ENCODE results near the gene INTS1.
A peak's percentile ranks its signal among the peaks of the same experiment; 100 is the strongest.

INTS1 gene

DNA sequence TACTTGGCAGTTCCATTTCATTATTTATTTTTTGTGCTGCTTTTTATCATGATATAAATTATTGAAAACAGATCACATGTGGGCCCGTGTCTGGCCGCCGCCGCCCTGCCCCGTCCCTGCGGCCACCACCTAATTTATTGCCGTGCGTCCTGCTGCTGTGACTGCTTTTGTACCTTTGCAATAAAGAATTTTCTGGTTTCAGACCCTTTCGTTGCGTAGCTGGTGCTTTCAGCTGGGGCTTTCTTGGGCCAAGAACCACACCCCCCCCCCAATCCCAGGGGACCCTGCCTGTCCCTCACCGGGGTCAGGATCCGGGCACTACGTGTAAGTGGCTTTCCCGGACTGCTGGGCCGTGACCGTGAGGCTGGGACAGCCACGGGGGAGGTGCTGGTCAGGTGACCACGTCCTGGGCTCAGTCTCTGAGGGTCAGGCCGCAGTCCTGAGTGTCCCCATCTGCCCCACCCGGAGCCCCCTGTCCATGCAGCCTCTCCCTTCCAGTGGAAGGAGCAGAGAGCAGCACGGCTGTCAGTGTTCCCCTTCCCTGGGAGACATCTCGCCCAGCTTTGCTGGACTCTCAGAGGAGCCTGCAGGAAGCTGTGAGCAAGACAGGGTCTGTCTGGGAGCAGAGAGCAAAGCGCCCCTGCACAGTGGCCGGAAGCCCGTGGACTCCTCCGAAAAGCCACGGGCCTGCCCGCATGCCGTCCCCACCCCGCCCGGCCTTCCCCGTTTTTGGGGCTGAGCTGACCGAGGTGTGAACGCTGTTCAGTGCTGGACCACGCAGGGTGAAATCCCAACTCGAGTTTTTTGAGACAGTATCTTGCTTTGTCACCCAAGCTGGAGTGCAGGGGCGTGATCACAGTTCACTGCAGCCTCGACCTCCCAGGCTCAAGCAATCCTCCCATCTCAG, 38.9 kb upstream of the INTS1 start:
- DNase-seq: no peak

DNA sequence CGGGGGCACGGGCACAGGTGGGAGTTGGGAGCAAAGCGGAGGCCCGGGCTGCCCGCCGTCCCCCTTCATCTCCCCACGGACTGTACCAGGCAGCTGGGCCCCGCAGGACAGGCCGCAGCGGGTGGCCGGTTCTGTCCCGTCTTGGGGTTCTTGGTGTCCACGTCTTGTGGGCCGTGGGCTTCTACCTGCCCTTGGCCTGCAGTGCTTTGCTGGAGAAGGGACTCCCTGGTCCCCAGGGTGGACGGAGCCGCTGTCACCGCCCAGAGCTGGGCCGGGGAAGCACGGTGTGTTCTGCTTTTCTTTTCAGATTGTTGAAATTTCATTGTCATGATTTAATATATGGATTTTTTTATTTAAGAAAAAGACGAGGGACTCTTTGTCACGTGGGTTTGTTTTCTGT, 38.1 kb upstream of the INTS1 start:
- no peak for DNase-seq

DNA sequence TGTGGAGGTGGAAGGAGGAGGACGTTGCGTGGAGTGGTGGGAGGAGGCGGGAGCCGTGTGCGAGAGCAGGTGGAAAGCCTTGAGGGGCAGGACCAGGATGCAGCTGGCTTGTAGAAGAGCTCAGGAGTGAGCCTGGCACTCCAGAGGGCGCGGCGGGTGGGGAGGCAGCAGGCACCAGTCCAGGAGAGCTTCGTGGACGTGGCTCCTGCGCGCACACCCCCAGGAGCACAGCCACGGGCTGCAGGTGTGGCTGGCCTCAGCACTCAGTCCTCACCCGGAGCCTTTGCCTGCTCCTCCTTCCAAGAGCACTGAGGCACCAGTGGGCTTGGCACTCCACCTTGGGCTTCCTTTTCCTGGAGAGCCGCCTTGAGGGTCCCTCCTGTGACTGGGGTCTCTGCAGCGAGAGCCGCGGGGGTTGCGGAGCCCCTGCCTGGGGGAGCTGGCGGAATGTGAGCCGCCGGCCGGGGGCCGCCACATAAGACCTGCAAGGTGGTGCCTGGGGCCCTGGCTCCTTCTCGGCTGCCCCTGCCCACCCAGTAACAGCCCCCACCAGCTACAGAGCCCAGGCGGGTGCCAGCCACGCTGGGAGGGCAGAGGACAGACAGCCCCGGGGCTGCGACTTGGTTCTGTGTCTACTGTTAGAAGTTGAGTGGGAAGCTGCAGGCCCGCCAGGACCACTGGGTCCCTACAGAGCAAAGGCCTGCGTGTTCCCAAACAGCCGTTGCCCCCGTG, 37.4 kb upstream of the INTS1 start:
- DNase-seq: no peak

DNA sequence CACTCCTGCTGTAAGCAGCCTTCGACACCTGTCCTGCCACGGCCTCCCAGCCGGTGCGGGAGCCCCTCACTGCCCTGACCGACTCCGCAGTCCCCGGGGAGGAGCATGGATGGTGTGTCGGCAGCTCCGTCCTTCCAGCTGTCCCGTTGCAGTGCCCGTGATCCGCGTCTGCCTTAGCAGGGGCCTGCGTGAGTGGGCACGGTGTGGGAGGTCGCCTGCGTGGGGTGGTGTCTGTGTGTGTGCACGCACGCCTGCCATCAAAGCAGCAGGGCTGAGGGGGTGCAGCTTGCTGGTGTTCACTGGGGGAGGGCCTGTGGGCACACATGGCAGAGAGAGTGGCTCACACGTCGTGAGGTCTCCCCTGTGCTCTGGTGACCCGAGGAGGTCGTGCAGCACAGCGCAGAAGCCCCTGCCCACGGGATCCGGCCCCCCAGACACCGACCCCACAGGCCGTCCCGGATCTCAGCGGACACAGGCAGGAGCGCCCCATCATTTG, 36.6 kb upstream of the INTS1 start:
- no peak for DNase-seq

DNA sequence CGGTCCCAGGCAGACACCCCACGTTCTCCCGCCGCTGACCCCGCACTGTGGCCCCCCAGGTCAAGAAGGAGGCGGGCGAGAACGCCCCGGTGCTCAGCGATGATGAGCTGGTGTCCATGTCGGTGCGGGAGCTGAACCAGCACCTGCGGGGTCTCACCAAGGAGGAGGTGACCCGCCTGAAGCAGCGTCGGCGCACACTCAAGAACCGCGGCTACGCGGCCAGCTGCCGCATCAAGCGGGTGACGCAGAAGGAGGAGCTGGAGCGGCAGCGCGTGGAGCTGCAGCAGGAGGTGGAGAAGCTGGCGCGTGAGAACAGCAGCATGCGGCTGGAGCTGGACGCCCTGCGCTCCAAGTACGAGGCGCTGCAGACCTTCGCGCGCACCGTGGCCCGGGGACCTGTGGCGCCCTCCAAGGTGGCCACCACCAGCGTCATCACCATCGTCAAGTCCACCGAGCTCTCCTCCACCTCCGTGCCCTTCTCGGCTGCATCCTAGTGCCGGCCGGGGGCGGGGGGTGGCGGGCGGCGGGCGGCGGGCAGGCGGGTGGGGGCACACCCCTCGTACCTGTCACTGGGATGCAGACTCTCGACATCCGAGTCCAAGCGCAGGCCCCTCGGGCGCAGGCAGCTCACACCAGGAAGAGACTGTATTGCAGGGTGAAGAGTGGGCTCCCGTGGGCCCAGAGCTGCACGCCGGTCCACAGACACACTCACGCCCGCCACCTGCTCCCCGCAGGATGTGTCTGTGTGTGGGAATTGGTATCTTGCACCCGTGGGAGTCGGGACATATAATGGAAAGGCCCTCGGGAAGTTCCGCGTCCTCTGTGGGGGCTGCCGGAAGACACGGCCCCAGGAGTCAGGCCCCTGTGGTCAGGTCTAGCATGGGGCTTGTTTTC, 35.9 kb upstream of the INTS1 start:
- DNase-seq: no peak

DNA sequence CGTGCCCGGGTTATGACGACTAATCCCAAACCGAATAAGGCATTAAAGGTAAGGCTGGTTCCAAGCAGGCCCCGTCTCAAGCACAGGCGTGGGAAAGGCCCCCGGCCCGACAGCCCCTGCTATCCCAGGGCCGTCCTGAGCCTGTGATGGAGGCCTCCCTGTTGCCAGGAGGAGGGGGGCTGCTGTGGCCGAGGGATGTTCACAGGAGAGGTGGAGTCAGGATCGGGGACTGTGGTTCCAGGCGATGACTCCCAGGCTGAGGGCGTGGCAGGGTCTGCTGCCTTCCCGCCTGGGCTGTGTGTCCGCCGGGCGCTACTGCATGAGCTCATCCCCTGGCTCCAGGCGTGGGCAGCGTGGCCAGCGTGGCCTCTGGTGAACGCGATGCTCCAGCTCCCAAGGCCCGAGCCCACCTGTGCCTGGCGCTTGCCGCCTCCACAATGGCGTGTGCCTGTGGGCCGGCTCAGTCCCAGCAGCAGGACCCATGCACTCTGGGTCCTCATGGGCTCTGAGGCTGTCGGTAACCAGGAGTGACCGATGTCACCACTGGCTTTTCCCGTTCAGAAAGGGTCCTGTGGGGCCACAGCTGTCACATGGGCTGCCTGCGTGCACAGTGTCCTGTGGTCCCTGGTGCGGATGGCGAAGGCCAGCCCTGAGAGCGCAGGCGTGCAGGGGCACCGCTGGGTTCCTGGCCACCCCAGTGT, 35.1 kb upstream of the INTS1 start:
- DNase-seq: no peak

DNA sequence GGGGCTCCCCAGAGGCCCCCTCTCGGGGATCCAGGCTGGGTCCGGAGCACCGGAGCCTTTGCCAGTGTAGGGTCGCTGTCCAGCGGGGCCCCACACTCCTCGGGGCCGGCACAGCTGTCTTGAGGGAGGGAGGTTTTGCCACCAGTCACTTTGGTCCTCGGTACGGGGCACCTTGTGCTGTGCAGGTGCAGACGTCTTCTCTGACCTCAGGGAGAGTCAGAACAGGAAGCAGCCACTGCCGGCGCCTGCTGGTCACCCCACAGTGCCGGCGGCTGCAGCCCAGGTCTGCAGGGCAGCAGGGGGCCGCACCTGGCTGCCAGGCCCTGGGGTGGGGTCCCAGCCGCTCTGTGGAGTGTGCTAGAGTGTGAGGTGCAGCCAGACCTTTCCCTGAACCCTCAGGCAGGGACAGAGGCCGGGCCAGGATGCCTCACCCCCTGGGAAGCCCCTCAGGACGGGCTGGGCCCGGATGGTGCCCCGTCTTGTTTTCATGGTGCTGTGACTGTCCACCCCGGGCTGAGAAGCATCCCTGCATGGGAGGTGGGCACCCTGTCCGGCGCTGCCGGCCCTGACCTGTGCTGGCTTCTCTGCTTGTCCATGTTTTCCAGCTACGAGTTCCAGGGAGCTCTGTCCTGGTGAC, 34.5 kb upstream of the INTS1 start:
- DNase-seq: no peak

DNA sequence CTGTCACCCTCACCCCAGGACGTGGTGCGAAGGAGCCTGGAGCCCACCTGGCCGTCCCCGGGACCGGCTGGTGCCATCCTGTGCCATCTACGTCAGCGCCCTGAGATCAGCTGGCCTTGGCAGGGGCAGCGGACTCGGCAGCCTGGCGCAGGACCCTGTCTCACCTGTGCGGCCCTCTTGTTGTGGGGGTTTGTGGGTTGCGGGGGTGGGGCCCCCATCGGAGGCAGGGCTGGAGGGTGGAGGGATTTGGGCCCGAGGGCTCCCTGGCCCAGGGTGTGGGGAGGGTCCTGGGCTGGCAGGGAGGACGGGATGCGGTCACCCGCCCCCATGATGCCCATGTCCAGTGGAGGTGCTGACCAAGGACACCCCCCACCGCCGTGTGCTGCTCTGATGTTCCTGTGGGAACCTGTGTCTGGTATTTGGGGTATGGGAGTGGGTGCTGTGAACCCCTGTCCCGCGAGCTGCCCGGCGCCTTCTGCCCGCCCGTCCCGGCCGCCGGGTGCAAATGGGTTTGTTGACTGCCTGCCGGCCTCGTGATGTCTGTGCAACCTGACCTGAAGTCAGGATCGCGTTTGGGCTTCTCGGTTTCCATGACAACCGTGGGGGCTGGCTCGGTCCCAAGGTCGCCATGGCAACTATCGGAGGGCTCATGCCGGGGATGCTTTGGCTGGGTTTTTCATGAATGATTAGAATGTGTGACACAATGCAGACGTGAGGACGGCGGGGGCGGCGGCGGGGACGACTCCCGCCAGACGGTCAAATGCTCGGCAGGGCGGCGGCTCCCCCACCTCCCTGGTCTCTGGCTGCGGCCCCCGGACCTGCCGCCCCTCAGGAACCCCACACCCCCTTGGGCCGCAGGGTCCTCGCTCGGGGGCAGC, 33.6 kb upstream of the INTS1 start:
- no peak for DNase-seq

DNA sequence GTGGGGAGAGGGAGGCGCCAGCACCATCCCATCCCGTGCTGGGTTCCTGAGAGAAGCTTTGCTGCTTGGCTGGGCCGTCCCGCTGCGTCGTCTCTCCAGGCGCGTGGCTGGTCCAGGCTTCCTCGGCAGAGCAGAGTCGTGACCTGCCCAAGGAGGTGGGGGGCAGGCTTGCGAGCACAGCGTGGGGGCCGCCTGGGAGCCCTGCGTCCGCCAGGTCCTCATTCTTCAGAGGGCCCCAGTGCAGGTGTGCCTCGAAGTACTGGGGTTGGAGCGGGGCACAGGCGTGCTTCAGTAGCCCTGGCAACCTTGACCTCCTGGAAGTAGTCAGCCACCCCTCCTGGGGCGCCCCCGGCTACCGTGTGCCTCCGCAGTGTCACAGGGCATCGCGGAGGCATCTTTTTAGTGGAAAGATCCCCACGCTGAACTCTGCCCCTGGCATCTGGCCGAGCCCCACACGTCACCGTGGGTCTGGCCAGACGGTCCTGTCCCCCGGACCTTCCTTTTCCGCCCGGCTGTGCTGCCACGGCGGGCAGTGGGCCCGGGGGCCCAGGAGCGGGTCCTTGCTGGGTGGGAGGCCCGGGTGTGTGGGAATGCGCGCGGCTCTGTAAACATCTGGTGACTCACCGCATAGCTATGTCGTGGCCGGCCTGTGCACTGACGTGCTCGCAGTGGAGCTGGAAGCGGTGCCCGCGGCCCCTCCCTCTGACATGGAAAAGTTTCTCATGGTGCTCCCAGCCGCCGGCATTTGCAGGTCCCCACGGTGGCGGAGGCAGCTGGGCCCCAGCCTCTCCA, 32.8 kb upstream of the INTS1 start:
- no peak for DNase-seq

DNA sequence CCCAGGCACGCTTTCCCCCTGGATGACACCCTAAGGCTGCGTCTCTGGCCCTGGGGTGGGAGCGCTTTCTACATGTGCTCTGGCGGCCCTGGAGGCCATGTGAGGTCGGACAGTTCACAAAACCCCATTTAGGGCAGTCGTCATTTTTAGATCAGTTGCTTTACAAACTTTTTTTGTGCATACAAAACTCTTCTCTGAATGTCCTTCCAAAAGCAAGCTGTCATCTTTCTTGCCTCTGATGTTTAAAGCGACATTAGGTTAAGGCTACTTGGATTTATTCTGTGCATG, 32.2 kb upstream of the INTS1 start:
- DNase-seq: no peak

DNA sequence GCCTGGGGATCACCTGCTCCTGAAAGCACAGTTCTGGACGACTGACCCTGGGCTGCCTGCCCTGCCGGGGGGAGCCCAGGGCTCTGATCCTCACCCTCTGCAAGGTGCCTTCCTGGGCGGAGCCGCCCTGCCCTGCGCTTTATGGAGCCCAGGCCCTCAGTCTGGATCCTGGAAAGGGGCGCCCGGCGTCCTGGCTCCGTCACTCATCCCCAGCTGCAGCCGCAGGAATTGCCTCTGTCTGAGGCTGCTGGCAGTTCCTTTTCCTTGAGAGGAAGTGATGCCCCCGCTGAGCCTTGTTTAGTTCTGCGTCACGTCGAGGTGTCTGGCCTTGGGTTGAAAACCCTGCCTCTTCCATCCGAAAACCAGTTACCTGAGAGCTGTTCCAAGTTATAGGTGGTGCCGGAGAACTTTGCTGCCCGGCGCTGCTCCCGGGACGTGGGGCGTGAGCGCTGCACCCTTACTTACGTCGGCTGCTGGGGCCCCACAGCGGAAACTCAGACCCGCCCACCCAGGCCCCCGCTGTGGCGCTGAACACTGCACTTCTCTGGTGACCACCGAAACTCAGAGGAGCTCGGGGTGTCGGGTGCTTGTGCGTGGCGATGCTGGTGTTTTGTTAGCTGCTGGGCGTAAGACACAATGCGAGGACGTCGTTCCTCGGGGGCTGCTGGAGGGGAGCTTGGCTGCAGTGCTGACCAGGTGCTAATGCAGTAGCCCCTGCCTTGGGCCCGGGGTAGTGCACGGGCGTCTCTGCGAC, 31.7 kb upstream of the INTS1 start:
- no peak for DNase-seq

DNA sequence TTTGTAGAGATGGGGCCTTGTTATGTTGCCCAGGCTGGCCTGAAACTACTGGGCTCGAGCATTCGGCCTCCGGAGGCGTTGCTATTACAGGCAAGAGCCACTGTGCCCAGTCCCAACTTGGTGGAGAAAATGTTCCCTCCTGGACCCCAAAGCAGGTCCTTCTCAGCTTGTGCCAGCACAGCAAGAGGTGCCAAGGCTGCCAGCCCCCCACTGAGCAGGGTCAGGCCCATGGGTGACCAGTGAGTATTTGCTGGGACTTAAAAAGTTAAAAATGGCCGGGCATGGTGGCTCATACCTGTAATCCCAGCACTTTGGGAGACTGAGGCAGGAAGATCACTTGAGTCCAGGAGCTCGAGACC, 30.9 kb upstream of the INTS1 start:
- no peak for DNase-seq

DNA sequence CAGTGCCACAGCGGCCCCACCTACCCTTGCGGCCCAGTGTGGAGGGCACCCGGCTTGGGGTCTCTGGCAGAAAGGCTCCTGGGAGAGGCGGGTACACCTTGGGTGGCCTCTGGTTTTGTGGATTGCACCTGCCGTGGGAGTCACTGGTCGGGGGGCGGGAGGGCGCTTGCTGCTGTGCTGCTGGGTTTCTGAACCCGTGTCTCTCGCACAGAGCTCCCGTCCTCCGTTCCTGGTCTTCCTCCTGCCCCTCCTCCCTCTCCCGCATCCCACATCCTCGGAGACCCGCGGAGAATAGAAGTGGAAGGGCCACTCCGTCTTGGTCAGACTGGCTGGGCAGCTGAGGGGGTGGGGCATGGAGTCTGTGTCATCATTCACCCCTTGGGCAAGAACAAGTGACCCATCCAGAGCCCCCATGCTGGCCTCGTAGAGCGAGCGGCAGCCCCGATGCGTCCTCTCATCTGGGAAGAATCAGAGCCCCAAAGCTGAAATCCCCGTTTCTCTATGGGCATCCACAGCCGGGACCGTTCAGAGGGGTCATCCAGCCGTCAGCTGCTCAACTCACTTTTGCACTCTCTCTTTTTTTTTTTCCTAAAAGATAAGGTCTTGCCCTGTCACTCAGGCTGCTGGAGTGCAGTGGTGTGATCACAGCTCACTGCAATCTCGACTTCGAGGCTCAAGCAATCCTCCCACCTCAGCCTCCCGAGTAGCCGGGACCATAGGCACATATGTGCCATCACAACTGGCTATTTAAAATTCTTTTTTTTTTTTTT, 30.3 kb upstream of the INTS1 start:
- no peak for DNase-seq

DNA sequence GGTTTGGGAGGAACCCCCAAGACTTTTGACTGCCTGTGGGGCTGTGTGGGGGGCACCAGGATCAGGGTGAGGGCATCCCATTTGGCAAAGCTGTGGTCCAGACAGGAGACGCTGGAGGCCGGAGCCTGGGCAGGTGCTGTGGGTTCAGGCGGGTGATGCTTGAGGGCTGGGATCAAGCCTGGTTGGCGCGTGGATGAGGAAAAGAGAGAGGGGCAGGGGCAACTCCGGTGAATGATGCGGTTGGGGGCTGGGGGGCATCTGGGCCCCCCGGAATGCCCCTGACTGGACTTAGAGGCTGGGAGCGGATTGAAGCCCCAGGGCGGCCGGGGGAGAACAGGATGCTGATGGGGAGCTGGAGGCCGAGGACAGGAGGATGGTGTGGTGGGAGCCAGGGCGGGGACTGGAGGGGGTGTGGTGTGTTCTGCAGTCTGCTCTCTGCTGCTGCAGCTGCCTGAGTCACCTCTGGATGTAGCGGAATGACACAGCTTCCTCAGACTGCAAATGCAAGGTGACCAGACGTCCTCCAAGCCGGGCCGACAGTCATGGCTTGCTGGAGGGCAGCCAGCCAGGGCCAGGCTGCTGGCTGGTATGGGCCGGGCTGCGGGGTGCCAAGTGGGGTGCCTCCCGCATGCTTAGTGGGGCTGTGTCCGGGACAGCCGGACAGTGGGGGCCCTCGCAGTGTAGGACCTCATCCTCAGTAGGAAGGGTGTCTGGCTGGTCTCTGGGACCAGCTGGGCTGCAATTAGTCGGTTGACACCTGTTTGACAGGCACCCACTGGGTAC, 29.5 kb upstream of the INTS1 start:
- peak; percentile 65 for DNase-seq

DNA sequence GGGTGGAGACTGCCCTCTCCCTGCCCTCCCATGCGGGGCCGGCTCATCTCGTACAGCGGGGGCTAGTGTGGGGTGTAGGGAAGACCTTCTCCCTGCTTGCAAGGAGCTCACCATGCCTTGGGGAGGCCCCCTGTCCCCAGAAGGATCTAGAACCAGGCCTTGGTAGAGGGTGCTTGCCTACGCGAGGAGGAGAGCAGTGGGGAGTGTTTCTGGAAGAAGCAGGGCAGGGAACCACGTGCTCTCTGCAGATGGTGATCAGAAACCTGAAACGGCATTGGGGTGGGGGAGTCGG, 29.0 kb upstream of the INTS1 start:
- DNase-seq: no peak

DNA sequence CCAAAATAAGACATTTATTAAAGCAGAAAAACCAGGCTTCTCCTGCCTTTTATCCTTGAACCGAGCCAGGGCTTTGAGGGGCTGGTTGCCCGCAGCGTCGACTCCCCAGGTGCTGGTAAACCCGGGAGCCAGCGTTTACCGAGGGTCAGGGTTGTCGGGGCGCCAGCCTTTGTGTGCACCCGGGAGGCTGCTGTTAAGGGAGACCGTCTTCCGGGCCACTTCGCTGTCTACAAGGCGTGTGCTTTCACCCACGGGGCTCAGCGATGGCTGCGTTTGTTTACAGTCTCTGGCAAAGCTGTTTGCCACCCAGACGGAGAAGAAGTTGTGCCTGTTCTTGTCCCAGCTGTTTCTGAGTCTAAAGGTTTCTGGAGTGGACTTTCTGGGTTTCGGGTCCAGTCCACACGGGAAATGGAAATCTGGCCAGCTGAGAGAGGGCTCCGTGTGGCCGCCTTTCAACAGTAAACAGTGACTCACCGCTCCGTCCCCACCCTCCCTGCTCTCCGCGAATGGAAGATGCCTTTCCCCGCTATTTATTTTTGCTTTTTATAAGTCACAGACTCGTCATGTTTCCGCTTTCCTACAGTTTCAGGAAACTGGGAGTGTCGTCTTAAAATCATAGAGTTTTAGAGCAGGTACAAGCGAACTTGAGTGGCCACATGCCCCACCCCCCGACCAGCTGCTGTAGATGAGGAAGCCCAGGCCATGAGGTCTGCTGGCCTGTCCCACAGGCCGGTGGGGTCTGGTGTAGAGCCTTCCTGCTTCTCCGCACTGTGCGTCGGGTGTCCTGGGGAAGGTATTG, 28.5 kb upstream of the INTS1 start:
- DNase-seq: peak; percentile 76

DNA sequence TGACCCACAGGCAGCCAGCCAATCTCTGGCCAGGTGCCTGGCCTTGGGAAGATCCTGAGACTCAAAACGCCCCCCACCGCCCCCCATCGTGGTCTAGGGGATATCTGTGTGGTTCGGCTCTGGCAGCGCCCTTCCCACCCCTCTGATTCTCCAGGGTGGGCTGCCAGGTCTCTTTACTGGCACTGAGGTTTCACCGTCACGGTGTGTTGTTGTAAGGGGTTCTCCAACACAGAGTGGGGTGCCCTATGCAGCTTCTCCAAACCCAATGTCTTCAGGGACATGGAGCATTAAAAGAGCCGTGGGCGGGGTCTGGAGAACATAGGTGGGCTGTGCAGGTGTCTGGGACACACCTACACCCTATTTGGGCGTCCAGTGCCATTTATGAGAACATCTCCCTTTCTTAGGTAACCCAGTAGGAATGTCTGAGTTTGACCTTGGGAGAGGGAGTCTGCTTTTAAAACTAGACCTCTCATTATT, 27.8 kb upstream of the INTS1 start:
- no peak for DNase-seq

All from stimulated activated CD4-positive, alpha-beta T cell treated with anti-CD3 and anti-CD28 coated beads, Interleukin-15, amount 100 ng/mL, for 24 hours (primary cell).